Measurements from ENCODE around the gene PDE3A.

- TF ChIP-seq, protein P1, sequence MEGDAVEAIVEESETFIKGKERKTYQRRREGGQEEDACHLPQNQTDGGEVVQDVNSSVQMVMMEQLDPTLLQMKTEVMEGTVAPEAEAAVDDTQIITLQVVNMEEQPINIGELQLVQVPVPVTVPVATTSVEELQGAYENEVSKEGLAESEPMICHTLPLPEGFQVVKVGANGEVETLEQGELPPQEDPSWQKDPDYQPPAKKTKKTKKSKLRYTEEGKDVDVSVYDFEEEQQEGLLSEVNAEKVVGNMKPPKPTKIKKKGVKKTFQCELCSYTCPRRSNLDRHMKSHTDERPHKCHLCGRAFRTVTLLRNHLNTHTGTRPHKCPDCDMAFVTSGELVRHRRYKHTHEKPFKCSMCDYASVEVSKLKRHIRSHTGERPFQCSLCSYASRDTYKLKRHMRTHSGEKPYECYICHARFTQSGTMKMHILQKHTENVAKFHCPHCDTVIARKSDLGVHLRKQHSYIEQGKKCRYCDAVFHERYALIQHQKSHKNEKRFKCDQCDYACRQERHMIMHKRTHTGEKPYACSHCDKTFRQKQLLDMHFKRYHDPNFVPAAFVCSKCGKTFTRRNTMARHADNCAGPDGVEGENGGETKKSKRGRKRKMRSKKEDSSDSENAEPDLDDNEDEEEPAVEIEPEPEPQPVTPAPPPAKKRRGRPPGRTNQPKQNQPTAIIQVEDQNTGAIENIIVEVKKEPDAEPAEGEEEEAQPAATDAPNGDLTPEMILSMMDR (IDR thresholded peaks at IDR 0.05; ENCODE audit: poor library complexity), result no peak
- TF ChIP-seq EZH2 (IDR thresholded peaks at IDR 0.05; ENCODE audit: borderline replicate concordance), result no peak
These were observed 133.6 kb downstream of the PDE3A start for GRCh38 chr12:20501958-20502357.

Measured in hepatocyte (in vitro differentiated cells).